Naive thymus-derived CD4-positive, alpha-beta T cell (primary cell): ENCODE data around the gene CYTL1. TPM values are rescaled to one million over a fixed set of nuclear protein-coding genes. Genes with fewer than 3 reads are reported as not detected.
"Not testable (repeated sequence)": the region's sequence is repeated elsewhere in the genome, so short reads cannot be mapped to it uniquely, and the experiment has no call there.

Experiments
- ATAC-seq: fragments of 150-1000 bp; cut with Tn5 transposase; 2 replicates; pipeline ENCODE4 v1.10.0; 2021; ENCODE audit warnings: mild to moderate bottlenecking, moderate library complexity
- CTCF ChIA-PET: fragments of 350-600 bp; sonication (Branson Sonifier 250); formaldehyde crosslinking; loops from one replicate; lab custom pipeline; 2021; ENCODE audit warnings: antibody characterized with exemption; lab: Charles Lee
- POLR2A ChIA-PET: fragments of 350-600 bp; sonication (Branson Sonifier 250); formaldehyde crosslinking; loops from one replicate; lab custom pipeline; 2021; ENCODE audit warnings: antibody characterized with exemption, inconsistent platforms; lab: Charles Lee
- DNase-seq, 9 donors: peaks; one replicate each; pipeline versions ENCODE4 v3.0.0 to v3.0.0-alpha.2; 2020 to 2022; ENCODE audit warnings: mixed read lengths in 1 of 9
- H3K27ac ChIP-seq: one replicate; pipeline ENCODE4 v1.7.0; 2013; ENCODE audit warnings: mild to moderate bottlenecking, low read depth, low read length, moderate library complexity
- H3K27me3 ChIP-seq, 2 donors: one replicate each; pipeline ENCODE4 v1.7.0; 2013; ENCODE audit warnings: low read length in 2 of 2, mild to moderate bottlenecking in 2 of 2, moderate library complexity in 2 of 2; ENCODE audit not compliant: control insufficient read depth in 2 of 2, insufficient read depth in 2 of 2
- H3K36me3 ChIP-seq, 3 experiments: 1 replicate in 2 of 3; 2 replicates in 1 of 3; pipeline ENCODE4 v1.7.0; 2013; ENCODE audit warnings: low read length in 3 of 3, mild to moderate bottlenecking in 3 of 3, moderate library complexity in 1 of 3; ENCODE audit not compliant: insufficient read depth in 3 of 3, control insufficient read depth in 2 of 3
- H3K4me1 ChIP-seq, 2 donors: one replicate each; pipeline ENCODE4 v1.7.0; 2013; ENCODE audit warnings: low read length in 2 of 2, mild to moderate bottlenecking in 2 of 2, moderate library complexity in 1 of 2; ENCODE audit not compliant: control insufficient read depth in 2 of 2, insufficient read depth in 2 of 2
- H3K4me3 ChIP-seq: 2 replicates; pipeline ENCODE4 v1.7.0; 2013; ENCODE audit warnings: mild to moderate bottlenecking, low read length
- H3K9me3 ChIP-seq, 3 experiments: 1 replicate in 2 of 3; 2 replicates in 1 of 3; pipeline ENCODE4 v1.7.0; 2013; ENCODE audit warnings: low read length in 3 of 3; ENCODE audit not compliant: control insufficient read depth in 2 of 3
- H3K27ac Mint-ChIP-seq, 9 donors: one replicate each; pipeline ENCODE4 v1.8.0; 2020 to 2022; ENCODE audit warnings: mixed read lengths in 9 of 9, mild to moderate bottlenecking in 8 of 9, moderate library complexity in 5 of 9, inconsistent platforms in 2 of 9
- H3K27me3 Mint-ChIP-seq, 5 donors: one replicate each; pipeline ENCODE4 v1.8.0; 2021 to 2022; ENCODE audit warnings: mixed read lengths in 5 of 5, mild to moderate bottlenecking in 1 of 5
- H3K36me3 Mint-ChIP-seq, 5 donors: one replicate each; pipeline ENCODE4 v1.8.0; 2020 to 2022; ENCODE audit warnings: mixed read lengths in 5 of 5, mild to moderate bottlenecking in 3 of 5, inconsistent platforms in 1 of 5
- H3K4me1 Mint-ChIP-seq, 7 donors: one replicate each; pipeline ENCODE4 v1.8.0; 2020 to 2022; ENCODE audit warnings: mixed read lengths in 7 of 7, mild to moderate bottlenecking in 3 of 7, inconsistent platforms in 1 of 7
- H3K4me3 Mint-ChIP-seq, 10 donors: one replicate each; pipeline ENCODE4 v1.8.0; 2020 to 2022; ENCODE audit warnings: mild to moderate bottlenecking in 10 of 10, mixed read lengths in 10 of 10, moderate library complexity in 6 of 10, inconsistent platforms in 2 of 10
- H3K9me3 Mint-ChIP-seq, 11 donors: one replicate each; pipeline ENCODE4 v1.8.0; 2020 to 2022; ENCODE audit warnings: mixed read lengths in 11 of 11, mild to moderate bottlenecking in 4 of 11, inconsistent platforms in 1 of 11, moderate library complexity in 1 of 11
- intact Hi-C, 2 donors: fragments of 100-400 bp; cut with micrococcal nuclease; formaldehyde crosslinking; loops; one replicate each; pipeline ENCODE4 v1.15.1; 2023
- polyA plus RNA-seq, 2 donors: library from polyadenylated mRNA; unstranded; fragments of 300-500 nt; fragmentation: Illumina TruSeq; gene quantifications; one replicate each; pipeline ENCODE4 v1.2.3, GENCODE V29; 2021
- total RNA-seq, 6 experiments: library from RNA in 5 of 6; stranded (reverse) in 5 of 6; gene quantifications; 1 replicate in 5 of 6; 2 replicates in 1 of 6; pipeline ENCODE4 v1.2.3 and lab custom pipeline; 2021 to 2026

The CYTL1 gene
- total RNA-seq, result 1 to 10 TPM in 1 of 5 experiments, not detected in 4; 1.6 TPM
- polyA plus RNA-seq, result not detected
- not detected for total RNA-seq (lab: John Stamatoyannopoulos, UW)

GRCh38 chr4:5019274-5019673, at the start of gene CYTL1:
TSS of gene CYTL1 (minus strand) at chr4:5019458. CDS start at chr4:5019445, 13 bp downstream.
- ChIA-PET CTCF (no interaction called here), POLR2A (no interaction called here)
- Histone ChIP-seq H3K9me3 (no peaks in the 10 kb centered on the region), H3K4me3 (no peak within 1 kb of the TSS), H3K4me1 (no peaks in the 10 kb centered on the region), H3K36me3 (no peaks in the 10 kb centered on the region), H3K27me3 (no peaks in the 10 kb centered on the region), H3K27ac (no peak within 1 kb of the TSS)
- H3K4me1 Mint-ChIP-seq, result peaks cover 0 to 4% (median 0%) of the 10 kb centered on the region in 7 donors
- no peak within 1 kb of the TSS for H3K27ac Mint-ChIP-seq
- H3K27me3 Mint-ChIP-seq, result peaks cover 10 to 45% (median 17%) of the 10 kb centered on the region in 5 donors
- intact Hi-C loops, result no loop called here
- ATAC-seq, result peak; percentile 22
- no peaks in the 10 kb centered on the region for H3K36me3 Mint-ChIP-seq
- peak within 1 kb of the TSS in 1 of 10 donors; percentile 38 for H3K4me3 Mint-ChIP-seq
- H3K9me3 Mint-ChIP-seq, result peaks cover 0 to 8% (median 0%) of the 10 kb centered on the region in 11 donors
- no peak for DNase-seq

GRCh38 chr4:5067908-5068307, 48.6 kb upstream of the CYTL1 start:
- Histone ChIP-seq H3K36me3 (no peaks in the 10 kb centered on the region), H3K4me3 (no peak overlapping the region), H3K27me3 (no peaks in the 10 kb centered on the region), H3K4me1 (no peaks in the 10 kb centered on the region), H3K27ac (no peak overlapping the region), H3K9me3 (no peaks in the 10 kb centered on the region)
- H3K27me3 Mint-ChIP-seq, result peaks cover 0 to 15% (median 8%) of the 10 kb centered on the region in 5 donors
- CTCF ChIA-PET, result interaction anchor here (0.6 kb wide), 1 partner anchor 14 kb away, joined by 5 read pairs; no protein-coding TSS in a partner anchor
- H3K9me3 Mint-ChIP-seq, result peaks cover 2 to 19% (median 6%) of the 10 kb centered on the region in 11 donors
- POLR2A ChIA-PET, result no interaction called here
- intact Hi-C loops, result no loop called here
- H3K4me1 Mint-ChIP-seq, result no peaks in the 10 kb centered on the region
- H3K4me3 Mint-ChIP-seq, result no peak overlapping the region
- H3K27ac Mint-ChIP-seq, result no peak overlapping the region
- ATAC-seq (no peak), DNase-seq (no peak)
- no peaks in the 10 kb centered on the region for H3K36me3 Mint-ChIP-seq

- H3K4me3 ChIP-seq, H3K36me3 ChIP-seq, H3K36me3 Mint-ChIP-seq, H3K27ac ChIP-seq, H3K4me1 ChIP-seq, H3K4me1 Mint-ChIP-seq, ATAC-seq, intact Hi-C loops, H3K4me3 Mint-ChIP-seq, H3K27me3 ChIP-seq, POLR2A ChIA-PET, H3K9me3 ChIP-seq, DNase-seq, H3K27ac Mint-ChIP-seq: not testable (repeated sequence)
- CTCF ChIA-PET, result interaction anchor here (0.6 kb wide), 1 partner anchor 15 kb away, joined by 5 read pairs; no protein-coding TSS in a partner anchor
- Mint-ChIP-seq H3K27me3 (peaks cover 0 to 15% (median 8%) of the 10 kb centered on the region in 5 donors), H3K9me3 (peaks cover 2 to 19% (median 8%) of the 10 kb centered on the region in 11 donors)
Observed at GRCh38 chr4:5066968-5067367, 47.7 kb upstream of the CYTL1 start.

GRCh38 chr4:5066101-5066500, 46.8 kb upstream of the CYTL1 start:
- no peak overlapping the region for H3K27ac Mint-ChIP-seq
- Histone ChIP-seq H3K4me3 (no peak overlapping the region), H3K36me3 (no peaks in the 10 kb centered on the region), H3K4me1 (no peaks in the 10 kb centered on the region), H3K27ac (no peak overlapping the region), H3K9me3 (no peaks in the 10 kb centered on the region), H3K27me3 (no peaks in the 10 kb centered on the region)
- no peak for ATAC-seq
- intact Hi-C loops, result no loop called here
- CTCF ChIA-PET, result no interaction called here
- peaks cover 2 to 19% (median 8%) of the 10 kb centered on the region in 11 donors for H3K9me3 Mint-ChIP-seq
- POLR2A ChIA-PET, result no interaction called here
- peaks cover 0 to 15% (median 8%) of the 10 kb centered on the region in 5 donors for H3K27me3 Mint-ChIP-seq
- no peaks in the 10 kb centered on the region for H3K36me3 Mint-ChIP-seq
- H3K4me1 Mint-ChIP-seq, result no peaks in the 10 kb centered on the region
- no peak for DNase-seq
- no peak overlapping the region for H3K4me3 Mint-ChIP-seq

- Histone ChIP-seq H3K4me3 (no peak overlapping the region), H3K36me3 (no peaks in the 10 kb centered on the region), H3K27me3 (no peaks in the 10 kb centered on the region), H3K4me1 (peaks cover 0 to 5% of the 10 kb centered on the region in 2 donors), H3K9me3 (no peaks in the 10 kb centered on the region), H3K27ac (no peak overlapping the region)
- ChIA-PET CTCF (no interaction called here), POLR2A (no interaction called here)
- intact Hi-C loops, result no loop called here
- no peak for DNase-seq
- no peak for ATAC-seq
- peaks cover 24 to 39% (median 36%) of the 10 kb centered on the region in 5 donors for H3K27me3 Mint-ChIP-seq
- H3K36me3 Mint-ChIP-seq, result no peaks in the 10 kb centered on the region
- H3K9me3 Mint-ChIP-seq, result peaks cover 0 to 12% (median under 1%) of the 10 kb centered on the region in 11 donors
- peaks cover 0 to 18% (median 14%) of the 10 kb centered on the region in 7 donors for H3K4me1 Mint-ChIP-seq
- no peak overlapping the region for H3K4me3 Mint-ChIP-seq
- no peak overlapping the region for H3K27ac Mint-ChIP-seq
Observed at GRCh38 chr4:5055411-5055810, 36.2 kb upstream of the CYTL1 start.

GRCh38 chr4:5054532-5054931, 35.3 kb upstream of the CYTL1 start:
- H3K9me3 Mint-ChIP-seq, result peaks cover 0 to 5% (median 0%) of the 10 kb centered on the region in 11 donors
- H3K4me1 Mint-ChIP-seq, result peaks cover 0 to 21% (median 14%) of the 10 kb centered on the region in 7 donors
- Histone ChIP-seq H3K36me3 (no peaks in the 10 kb centered on the region), H3K4me3 (no peak overlapping the region), H3K27ac (no peak overlapping the region), H3K9me3 (no peaks in the 10 kb centered on the region), H3K4me1 (peaks cover 0 to 5% of the 10 kb centered on the region in 2 donors), H3K27me3 (no peaks in the 10 kb centered on the region)
- ATAC-seq (no peak), DNase-seq (no peak)
- H3K4me3 Mint-ChIP-seq, result no peak overlapping the region
- no peak overlapping the region for H3K27ac Mint-ChIP-seq
- peaks cover 29 to 45% (median 41%) of the 10 kb centered on the region in 5 donors for H3K27me3 Mint-ChIP-seq
- ChIA-PET CTCF (no interaction called here), POLR2A (no interaction called here)
- H3K36me3 Mint-ChIP-seq, result no peaks in the 10 kb centered on the region
- intact Hi-C loops, result loop anchor here in 1 of 2 donors (5.0 kb wide), 1 partner anchor 738 kb away; no protein-coding TSS in a partner anchor
